NT2/D1 (cell line): Measurements from ENCODE around the gene CHST15.

ENCODE experiments used
- DNase-seq: peaks from one replicate; pipeline ENCODE4 v3.0.0-alpha.2; 2011; ENCODE audit warnings: low read depth, low spot score
- H3K27me3 ChIP-seq: 2 replicates; pipeline ENCODE4 v1.6.0; 2011; ENCODE audit warnings: mild to moderate bottlenecking; ENCODE audit not compliant: insufficient read length, insufficient read depth
- H3K36me3 ChIP-seq: 2 replicates; pipeline ENCODE4 v1.6.1; 2011; ENCODE audit warnings: mild to moderate bottlenecking, low read length, mixed read lengths; ENCODE audit not compliant: insufficient read depth, insufficient read length
- H3K4me1 ChIP-seq: 2 replicates; pipeline ENCODE4 v1.5.1; 2011; ENCODE audit not compliant: insufficient read depth, insufficient read length
- H3K4me3 ChIP-seq: 2 replicates; pipeline ENCODE4 v1.5.1; 2011; ENCODE audit warnings: low read depth; ENCODE audit not compliant: insufficient read length
- H3K9ac ChIP-seq: 2 replicates; pipeline ENCODE4 v1.6.0; 2011; ENCODE audit warnings: low read depth; ENCODE audit not compliant: insufficient read length
- H3K9me3 ChIP-seq: 2 replicates; pipeline ENCODE4 v1.5.1; 2011; ENCODE audit warnings: mild to moderate bottlenecking, low read length; ENCODE audit not compliant: insufficient read depth
- SUZ12 ChIP-seq: IDR thresholded peaks from 2 replicates; pipeline ENCODE4 v1.6.1; 2011; ENCODE audit not compliant: insufficient read length, insufficient read depth; ENCODE audit errors: extremely low read depth
- YY1 ChIP-seq: IDR thresholded peaks from 2 replicates; pipeline ENCODE4 v1.6.1; 2011; ENCODE audit not compliant: insufficient read length, insufficient read depth
- ZNF274 ChIP-seq: IDR thresholded peaks from 2 replicates; pipeline ENCODE4 v1.6.1; 2011; ENCODE audit warnings: mild to moderate bottlenecking, low read depth, low read length

CHST15 gene

DNA sequence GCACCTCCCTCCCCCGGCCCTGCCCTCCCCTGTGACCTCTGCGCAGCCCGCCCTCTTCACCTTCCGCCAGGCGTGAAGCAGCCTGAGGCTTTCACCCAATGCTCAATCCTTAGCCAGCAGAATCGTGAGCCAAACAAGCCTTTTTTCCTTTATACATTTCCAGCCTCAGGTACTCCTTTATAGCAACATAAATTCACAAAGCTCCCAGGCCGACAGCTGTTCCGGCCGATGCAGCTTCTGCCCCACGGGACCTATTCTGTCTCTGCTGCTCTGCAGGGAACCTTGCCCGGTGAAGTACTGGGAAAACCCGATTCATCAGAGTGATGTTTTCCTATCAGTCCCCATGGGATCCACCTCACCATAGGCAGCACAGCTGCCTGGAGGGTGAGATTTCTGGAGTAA, 87.4 kb downstream of the CHST15 start:
- H3K4me1 ChIP-seq, result peaks cover 4% of the 10 kb centered on the region
- H3K9ac ChIP-seq, result no peak overlapping the region
- no peak for TF ChIP-seq SUZ12
- TF ChIP-seq ZNF274, result no peak
- no peak for TF ChIP-seq YY1
- H3K36me3 ChIP-seq, result peaks cover 44% of the 10 kb centered on the region
- H3K4me3 ChIP-seq, result no peak overlapping the region
- DNase-seq, result no peak
- H3K27me3 ChIP-seq, result no peaks in the 10 kb centered on the region
- H3K9me3 ChIP-seq, result no peaks in the 10 kb centered on the region

DNA sequence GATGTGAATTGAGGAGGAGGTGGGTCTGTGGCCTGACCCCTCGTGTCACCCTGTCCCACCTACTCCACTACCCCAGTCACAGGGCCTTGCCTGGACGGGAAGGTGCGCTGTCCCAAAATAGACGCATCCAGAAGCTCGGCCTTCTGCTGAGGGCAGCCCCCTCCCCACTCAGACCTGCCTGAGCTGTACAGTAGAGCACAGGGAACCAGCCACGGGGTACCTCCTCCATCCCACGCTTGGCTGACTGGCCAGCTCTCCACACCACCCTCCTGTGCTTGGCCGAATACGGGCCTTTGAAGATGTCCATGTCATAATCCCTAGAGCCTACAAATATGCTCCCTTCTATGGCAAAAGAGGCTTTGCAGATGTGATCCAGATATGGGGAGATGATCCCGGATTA, 88.3 kb downstream of the CHST15 start:
- Histone ChIP-seq H3K36me3 (peaks cover 38% of the 10 kb centered on the region), H3K27me3 (no peaks in the 10 kb centered on the region), H3K4me3 (no peak overlapping the region), H3K4me1 (no peaks in the 10 kb centered on the region), H3K9ac (no peak overlapping the region), H3K9me3 (no peaks in the 10 kb centered on the region)
- no peak for TF ChIP-seq YY1
- TF ChIP-seq ZNF274, result no peak
- TF ChIP-seq SUZ12, result no peak
- no peak for DNase-seq

DNA sequence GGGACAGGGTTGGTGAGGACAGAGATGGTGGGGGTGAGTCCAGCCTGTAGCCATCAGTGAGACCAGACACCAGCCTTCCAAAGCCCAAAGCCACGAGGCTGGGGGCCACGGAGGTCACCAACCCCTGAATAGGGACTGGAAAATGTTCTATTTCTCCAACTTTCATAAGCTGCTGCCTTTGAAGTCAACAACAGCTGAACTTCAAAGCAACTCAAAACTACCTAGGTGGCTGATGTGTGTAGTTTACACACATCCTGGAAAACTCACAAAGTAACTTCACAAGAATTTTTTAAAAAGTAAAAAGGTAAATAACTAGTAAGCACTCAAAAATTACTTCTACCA, 88.8 kb downstream of the CHST15 start:
- Histone ChIP-seq H3K4me1 (no peaks in the 10 kb centered on the region), H3K4me3 (no peak overlapping the region), H3K9me3 (no peaks in the 10 kb centered on the region), H3K9ac (no peak overlapping the region), H3K36me3 (peaks cover 34% of the 10 kb centered on the region), H3K27me3 (no peaks in the 10 kb centered on the region)
- TF ChIP-seq YY1, result no peak
- no peak for TF ChIP-seq SUZ12
- TF ChIP-seq ZNF274, result no peak
- no peak for DNase-seq

DNA sequence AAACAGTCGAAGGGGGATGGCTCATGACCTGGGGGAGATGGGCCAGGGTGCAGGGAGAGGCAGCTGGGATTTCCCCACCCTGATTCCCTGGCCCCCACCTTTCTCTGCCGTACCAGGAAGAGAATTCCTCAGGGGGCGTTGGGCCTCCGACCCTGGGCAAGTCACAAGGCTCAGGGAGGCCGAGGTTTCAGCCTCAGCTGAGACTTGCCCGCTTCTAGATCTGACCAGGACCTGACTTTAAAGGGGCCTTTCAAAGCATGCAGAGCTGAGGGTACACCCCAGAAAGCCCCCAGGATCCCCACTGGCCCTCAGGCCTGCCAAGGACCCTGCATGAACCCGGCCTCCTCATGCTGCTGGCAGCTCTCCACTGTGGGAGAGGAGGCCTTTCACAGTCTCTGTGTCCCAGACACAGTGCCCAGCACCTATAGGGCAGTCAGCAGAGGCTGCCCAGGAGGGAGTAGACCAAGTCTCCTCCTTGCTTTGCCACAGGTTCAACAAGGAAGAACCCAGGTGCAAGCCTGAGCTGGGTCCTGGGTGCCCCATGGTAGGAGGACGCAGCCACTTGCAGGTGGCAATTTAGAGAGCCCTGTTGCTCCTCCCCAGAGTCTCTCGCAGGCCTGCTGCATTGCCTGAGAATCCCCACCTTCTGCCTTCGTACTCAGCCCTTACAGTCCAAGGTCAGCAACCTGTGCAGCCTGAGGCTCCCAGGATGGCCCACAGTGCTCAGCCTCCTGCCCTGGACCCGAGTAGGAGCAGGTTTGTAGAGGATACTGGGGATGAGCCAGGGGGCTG, 89.3 kb downstream of the CHST15 start:
- no peak for TF ChIP-seq ZNF274
- no peak for TF ChIP-seq YY1
- TF ChIP-seq SUZ12, result no peak
- Histone ChIP-seq H3K27me3 (no peaks in the 10 kb centered on the region), H3K9me3 (no peaks in the 10 kb centered on the region), H3K4me3 (no peak overlapping the region), H3K4me1 (no peaks in the 10 kb centered on the region), H3K36me3 (peaks cover 28% of the 10 kb centered on the region), H3K9ac (no peak overlapping the region)
- no peak for DNase-seq

DNA sequence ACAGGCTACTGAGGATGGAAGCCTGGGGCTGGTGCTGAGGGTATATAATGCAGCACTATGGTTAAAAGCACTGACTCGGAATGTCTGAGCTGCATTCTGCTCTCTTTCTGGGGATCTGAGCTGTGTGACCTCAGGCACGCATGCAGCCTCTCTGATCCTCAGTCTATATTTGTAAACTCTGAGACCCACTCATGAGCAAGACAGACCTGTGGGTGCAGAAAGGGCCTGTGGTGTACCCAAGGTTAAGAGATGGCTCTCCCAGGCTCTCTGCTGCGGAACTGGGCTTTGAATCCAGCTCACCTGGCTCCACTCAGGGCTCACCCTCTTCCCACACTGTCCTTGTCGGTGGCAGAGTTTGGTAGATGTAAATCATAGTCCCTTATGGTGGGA, 89.9 kb downstream of the CHST15 start:
- H3K27me3 ChIP-seq, result no peaks in the 10 kb centered on the region
- DNase-seq, result no peak
- H3K4me1 ChIP-seq, result no peaks in the 10 kb centered on the region
- peaks cover 22% of the 10 kb centered on the region for H3K36me3 ChIP-seq
- H3K4me3 ChIP-seq, result no peak overlapping the region
- no peaks in the 10 kb centered on the region for H3K9me3 ChIP-seq
- no peak for TF ChIP-seq ZNF274
- TF ChIP-seq SUZ12, result no peak
- no peak for TF ChIP-seq YY1
- H3K9ac ChIP-seq, result no peak overlapping the region

DNA sequence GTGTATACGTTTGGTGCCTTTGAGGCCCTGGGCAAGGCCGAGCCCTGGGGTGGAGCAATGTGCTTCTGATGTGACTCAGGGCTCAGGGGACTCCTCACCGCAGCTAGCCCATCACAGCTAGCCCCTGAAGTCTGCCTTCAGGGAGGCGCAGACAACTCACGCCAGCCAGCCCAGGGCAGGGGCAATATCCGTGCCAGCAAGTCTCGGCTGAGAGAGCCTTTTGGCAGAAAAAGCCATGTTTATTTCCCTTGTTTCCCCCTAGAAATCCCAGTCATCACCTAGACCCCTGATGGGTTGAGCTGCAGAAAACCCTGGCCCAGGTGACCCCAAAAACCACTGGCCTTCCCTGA, 90.4 kb downstream of the CHST15 start:
- Histone ChIP-seq H3K9me3 (no peaks in the 10 kb centered on the region), H3K4me1 (no peaks in the 10 kb centered on the region), H3K36me3 (peaks cover 18% of the 10 kb centered on the region), H3K4me3 (no peak overlapping the region), H3K9ac (no peak overlapping the region), H3K27me3 (no peaks in the 10 kb centered on the region)
- DNase-seq, result no peak
- TF ChIP-seq YY1, result no peak
- no peak for TF ChIP-seq ZNF274
- no peak for TF ChIP-seq SUZ12

DNA sequence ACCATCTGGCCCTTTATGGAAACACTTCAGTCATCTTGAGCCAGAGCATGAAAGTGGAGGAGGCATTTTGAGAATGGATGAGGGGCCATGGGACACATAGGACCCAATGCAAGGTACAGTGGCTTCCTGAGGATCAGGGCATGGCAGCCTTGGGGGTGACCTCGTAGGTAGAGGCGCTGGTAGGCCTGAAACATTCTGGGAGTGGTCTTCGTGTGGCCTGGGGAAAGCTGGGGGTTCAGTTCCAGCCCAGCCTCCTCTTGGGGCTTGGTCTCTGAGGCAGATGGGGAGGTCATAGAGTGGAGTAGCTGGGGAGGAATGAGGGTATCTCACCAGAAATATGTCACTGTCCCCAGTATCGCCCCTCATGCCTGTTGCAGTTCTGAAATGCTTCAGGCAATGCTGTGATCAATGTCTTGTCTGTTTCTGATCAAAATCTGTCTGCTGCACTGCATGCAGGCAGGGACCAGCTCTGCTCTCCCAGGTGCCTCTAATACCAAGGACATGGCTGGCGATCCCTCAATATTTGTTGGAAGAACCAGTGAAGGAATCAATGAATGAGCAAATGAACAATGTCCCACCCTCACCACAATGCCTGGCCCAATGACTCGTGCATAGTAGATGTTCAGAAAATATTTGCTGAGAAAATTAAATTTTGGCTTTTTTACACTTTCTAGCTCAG, 90.9 kb downstream of the CHST15 start:
- Histone ChIP-seq H3K4me1 (no peaks in the 10 kb centered on the region), H3K4me3 (no peak overlapping the region), H3K36me3 (peaks cover 13% of the 10 kb centered on the region), H3K9me3 (no peaks in the 10 kb centered on the region), H3K27me3 (no peaks in the 10 kb centered on the region), H3K9ac (no peak overlapping the region)
- no peak for TF ChIP-seq ZNF274
- no peak for TF ChIP-seq SUZ12
- TF ChIP-seq YY1, result no peak
- no peak for DNase-seq
